Hepatocyte (in vitro differentiated cells): ENCODE data around the gene ERCC8. TPM values are rescaled to one million over a fixed set of nuclear protein-coding genes. Genes with fewer than 3 reads are reported as not detected.

Experiments used
- DNase-seq: peaks from one replicate; pipeline ENCODE4 v3.0.0-alpha.2; 2016; ENCODE audit warnings: low spot score
- H2AFZ ChIP-seq: fragments of 200-600 bp; sonication (generic); 2 replicates; pipeline ENCODE4 v1.6.0; 2016; ENCODE audit warnings: antibody characterized with exemption, mild to moderate bottlenecking
- H3K27ac ChIP-seq: fragments of 200-600 bp; sonication (generic); 2 replicates; pipeline ENCODE4 v1.5.1; 2016; ENCODE audit warnings: mild to moderate bottlenecking
- H3K27me3 ChIP-seq: fragments of 200-600 bp; sonication (generic); 2 replicates; pipeline ENCODE4 v1.6.1; 2016
- H3K36me3 ChIP-seq: fragments of 200-600 bp; sonication (generic); replicated peaks from 2 replicates; pipeline ENCODE4 v1.5.1; 2016; ENCODE audit warnings: low read depth; ENCODE audit not compliant: insufficient read depth
- H3K4me1 ChIP-seq: fragments of 200-600 bp; sonication (generic); 2 replicates; pipeline ENCODE4 v1.5.1; 2016; ENCODE audit warnings: mild to moderate bottlenecking, moderate library complexity; ENCODE audit not compliant: insufficient read depth
- H3K4me2 ChIP-seq: fragments of 200-600 bp; sonication (generic); 2 replicates; pipeline ENCODE4 v1.6.0; 2016
- H3K4me3 ChIP-seq: fragments of 200-600 bp; sonication (generic); 2 replicates; pipeline ENCODE4 v1.5.1; 2016; ENCODE audit warnings: mild to moderate bottlenecking
- H3K79me2 ChIP-seq: fragments of 200-600 bp; sonication (generic); 2 replicates; pipeline ENCODE4 v1.6.0; 2017; ENCODE audit warnings: mild to moderate bottlenecking
- H3K9me2 ChIP-seq: fragments of 200-600 bp; sonication (generic); replicated peaks from 2 replicates; pipeline ENCODE4 v1.6.0; 2017; ENCODE audit warnings: mild to moderate bottlenecking; ENCODE audit not compliant: insufficient read depth
- H3K9me3 ChIP-seq: fragments of 200-600 bp; sonication (generic); 2 replicates; pipeline ENCODE4 v1.5.1; 2016; ENCODE audit warnings: low read depth, mild to moderate bottlenecking
- H4K20me1 ChIP-seq: fragments of 200-600 bp; sonication (generic); 2 replicates; pipeline ENCODE4 v1.6.0; 2016; ENCODE audit warnings: mild to moderate bottlenecking; ENCODE audit not compliant: insufficient read depth, poor library complexity, severe bottlenecking
- EZH2 ChIP-seq: fragments of 200-600 bp; sonication (generic); IDR thresholded peaks from 2 replicates; pipeline ENCODE4 v1.6.1; 2016; ENCODE audit warnings: antibody characterized with exemption, mild to moderate bottlenecking, borderline replicate concordance
- EZH2phosphoT487 ChIP-seq: fragments of 200-600 bp; sonication (generic); IDR thresholded peaks from one replicate; pipeline ENCODE4 v1.6.1; 2018; ENCODE audit warnings: antibody characterized with exemption, mild to moderate bottlenecking, low read depth, moderate library complexity; ENCODE audit not compliant: unreplicated experiment, severe bottlenecking
- WGBS: methylation state at CpG from one replicate; pipeline ENCODE4 v1.1.6; 2016; ENCODE audit warnings: low lambda C conversion rate; ENCODE audit errors: missing lambda C conversion rate; 5-methylcytosine and 5-hydroxymethylcytosine counted together
- polyA plus RNA-seq: library from polyadenylated mRNA; unstranded; fragments of >200 nt; fragmentation: Nextera tagmentation; extraction: Ambion mirVana; gene quantifications from 2 replicates; pipeline ENCODE4 v1.2.1, GENCODE V29; 2016
- total RNA-seq: library from RNA; depleted of rRNA; stranded (reverse); fragments of >200 nt; gene quantifications from 2 replicates; pipeline ENCODE4 v1.2.3, GENCODE V29; 2014
- TF ChIP-seq, protein P1 (sequence below): fragments of 200-600 bp; sonication (generic); IDR thresholded peaks from 2 replicates; pipeline ENCODE4 v1.5.1; 2016; ENCODE audit warnings: antibody characterized with exemption, mild to moderate bottlenecking; ENCODE audit not compliant: poor library complexity

Gene ERCC8
- total and polyA plus RNA-seq, 2 experiments from 2014 or later, result 6.4 to 16.8 TPM

DNA sequence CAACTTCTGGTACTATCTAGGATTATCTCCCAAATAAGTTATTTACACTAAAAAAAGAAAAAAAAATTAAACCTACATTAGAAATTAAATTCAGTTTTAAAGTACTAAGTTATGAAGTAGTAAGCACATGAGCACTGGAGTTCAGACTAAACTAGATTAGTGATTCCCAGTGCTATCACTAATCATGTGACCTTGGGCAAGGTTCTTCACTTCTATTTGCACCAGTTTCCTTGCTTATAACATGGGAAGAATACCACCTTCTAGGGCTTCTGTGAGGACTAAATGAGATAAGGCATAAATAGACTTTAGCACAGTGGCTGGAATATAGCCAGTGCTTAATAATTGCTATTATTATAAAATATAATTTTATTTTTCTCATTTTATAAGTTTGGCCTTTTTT lies 111.3 kb downstream of the ERCC8 start:
- no peak for DNase-seq
- H3K4me1 ChIP-seq, result peaks cover 2% of the 10 kb centered on the region

DNA sequence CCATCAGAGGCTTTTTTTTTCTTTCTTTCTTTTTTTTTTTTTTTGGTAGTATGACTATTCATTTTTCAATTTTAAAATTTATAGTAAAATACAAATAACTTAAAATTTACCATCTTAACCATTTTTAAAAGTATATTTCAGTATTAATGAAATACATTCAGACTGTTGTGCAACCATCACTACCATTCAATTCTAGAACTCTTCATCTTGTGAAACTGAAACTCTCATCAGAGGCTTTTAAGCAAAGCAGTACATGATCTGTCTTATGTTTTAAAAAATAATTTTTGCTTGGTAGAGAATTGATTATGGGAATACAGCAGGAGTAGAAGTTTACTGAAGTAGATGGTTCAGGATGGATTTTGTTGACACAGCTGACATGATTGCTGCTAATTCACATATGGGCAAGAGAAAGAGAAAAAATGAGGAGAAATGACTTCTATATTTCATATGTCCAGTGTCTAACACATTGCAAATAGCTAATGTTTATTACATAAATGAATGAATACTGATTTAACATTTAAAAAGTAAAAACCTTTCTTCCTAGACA lies 114.2 kb downstream of the ERCC8 start:
- no peaks in the 10 kb centered on the region for H3K9me2 ChIP-seq
- no peaks in the 10 kb centered on the region for H4K20me1 ChIP-seq
- H3K79me2 ChIP-seq, result peaks cover 7% of the 10 kb centered on the region
- H3K9me3 ChIP-seq, result no peaks in the 10 kb centered on the region
- no peak for DNase-seq
- H3K4me3 ChIP-seq, result no peak overlapping the region
- H3K27ac ChIP-seq, result no peak overlapping the region
- no peak overlapping the region for H3K4me2 ChIP-seq
- no peaks in the 10 kb centered on the region for H3K36me3 ChIP-seq
- no peak overlapping the region for H2AFZ ChIP-seq
- H3K4me1 ChIP-seq, result no peaks in the 10 kb centered on the region
- no peak for TF ChIP-seq EZH2
- no peak for TF ChIP-seq EZH2phosphoT487
- TF ChIP-seq, protein P1, sequence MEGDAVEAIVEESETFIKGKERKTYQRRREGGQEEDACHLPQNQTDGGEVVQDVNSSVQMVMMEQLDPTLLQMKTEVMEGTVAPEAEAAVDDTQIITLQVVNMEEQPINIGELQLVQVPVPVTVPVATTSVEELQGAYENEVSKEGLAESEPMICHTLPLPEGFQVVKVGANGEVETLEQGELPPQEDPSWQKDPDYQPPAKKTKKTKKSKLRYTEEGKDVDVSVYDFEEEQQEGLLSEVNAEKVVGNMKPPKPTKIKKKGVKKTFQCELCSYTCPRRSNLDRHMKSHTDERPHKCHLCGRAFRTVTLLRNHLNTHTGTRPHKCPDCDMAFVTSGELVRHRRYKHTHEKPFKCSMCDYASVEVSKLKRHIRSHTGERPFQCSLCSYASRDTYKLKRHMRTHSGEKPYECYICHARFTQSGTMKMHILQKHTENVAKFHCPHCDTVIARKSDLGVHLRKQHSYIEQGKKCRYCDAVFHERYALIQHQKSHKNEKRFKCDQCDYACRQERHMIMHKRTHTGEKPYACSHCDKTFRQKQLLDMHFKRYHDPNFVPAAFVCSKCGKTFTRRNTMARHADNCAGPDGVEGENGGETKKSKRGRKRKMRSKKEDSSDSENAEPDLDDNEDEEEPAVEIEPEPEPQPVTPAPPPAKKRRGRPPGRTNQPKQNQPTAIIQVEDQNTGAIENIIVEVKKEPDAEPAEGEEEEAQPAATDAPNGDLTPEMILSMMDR, result no peak
- no peaks in the 10 kb centered on the region for H3K27me3 ChIP-seq

More for the DNA sequence above, 111.3 kb downstream of the ERCC8 start:
- Histone ChIP-seq H3K4me2 (no peak overlapping the region), H4K20me1 (no peaks in the 10 kb centered on the region), H3K27ac (no peak overlapping the region), H3K36me3 (no peaks in the 10 kb centered on the region), H3K9me2 (no peaks in the 10 kb centered on the region), H3K9me3 (no peaks in the 10 kb centered on the region), H3K4me3 (no peak overlapping the region), H3K27me3 (no peaks in the 10 kb centered on the region), H2AFZ (no peak overlapping the region), H3K79me2 (peaks cover 7% of the 10 kb centered on the region)
- TF ChIP-seq EZH2 (no peak), EZH2phosphoT487 (no peak)
- TF ChIP-seq, protein P1, result no peak

DNA sequence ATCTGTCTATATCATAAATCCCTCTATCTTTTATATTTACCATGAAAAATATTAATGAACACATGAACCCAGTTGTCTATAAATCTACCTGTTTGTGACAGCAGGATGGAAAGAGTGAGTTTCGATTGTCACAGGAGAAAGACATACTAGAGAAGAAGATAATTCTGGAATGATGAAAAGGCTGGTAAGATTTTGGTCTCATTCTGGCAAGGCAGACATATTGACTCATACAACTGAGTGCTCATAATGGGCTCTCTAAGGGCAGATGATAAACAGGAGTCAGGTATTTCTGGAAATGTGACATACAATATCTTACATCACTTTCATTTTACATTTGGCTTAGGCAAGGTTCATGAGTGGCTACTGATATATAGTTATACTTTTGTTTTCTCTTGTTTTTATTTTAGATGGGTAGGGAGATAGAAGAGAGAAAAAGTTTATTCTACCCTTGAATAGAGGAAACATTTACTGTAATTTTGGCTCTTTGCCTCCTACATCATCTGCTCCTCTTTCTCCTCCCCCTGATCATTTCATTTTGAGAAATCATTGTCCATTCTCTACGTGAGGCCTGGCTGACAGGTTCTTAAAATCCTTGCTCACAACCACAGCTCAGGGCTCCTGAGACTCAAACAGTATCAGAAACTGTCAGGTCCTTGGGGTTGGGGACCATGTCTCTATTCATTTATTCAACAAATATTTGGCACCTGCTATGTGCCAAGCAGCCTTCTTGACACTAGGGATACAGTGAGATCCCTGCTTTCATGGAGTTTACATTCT lies 115.2 kb downstream of the ERCC8 start:
- H3K4me2 ChIP-seq, result no peak overlapping the region
- no peaks in the 10 kb centered on the region for H3K9me2 ChIP-seq
- H3K36me3 ChIP-seq, result no peaks in the 10 kb centered on the region
- 82% methylated on average over 2 of the region's 2 CpGs for WGBS
- H3K27me3 ChIP-seq, result no peaks in the 10 kb centered on the region
- no peak overlapping the region for H3K4me3 ChIP-seq
- H2AFZ ChIP-seq, result no peak overlapping the region
- DNase-seq, result no peak
- H3K27ac ChIP-seq, result no peak overlapping the region
- no peaks in the 10 kb centered on the region for H3K4me1 ChIP-seq
- TF ChIP-seq, protein P1, result no peak
- TF ChIP-seq EZH2phosphoT487, result no peak
- TF ChIP-seq EZH2, result no peak
- H4K20me1 ChIP-seq, result no peaks in the 10 kb centered on the region
- peaks cover 12% of the 10 kb centered on the region for H3K79me2 ChIP-seq
- H3K9me3 ChIP-seq, result no peaks in the 10 kb centered on the region
